Muscle of back (tissue), 11 donors: ENCODE measurements around the gene PTPRJ. TPM values are rescaled to one million over a fixed set of nuclear protein-coding genes. Genes with fewer than 3 reads are reported as not detected.

Experiments
- DNase-seq, 3 donors: peaks; one replicate each; pipeline versions ENCODE4 v3.0.0 to v3.0.0-alpha.2; 2013
- polyA plus RNA-seq, 10 donors: library from polyadenylated mRNA; unstranded; fragments of 120-200 nt; gene quantifications; one replicate each; pipeline ENCODE4 v1.2.1, GENCODE V29; 2013; ENCODE audit not compliant: insufficient read length in 10 of 10

Gene PTPRJ
- polyA plus RNA-seq, 10 donors = 2.8 to 5.3 (median 3.7) TPM

DNA sequence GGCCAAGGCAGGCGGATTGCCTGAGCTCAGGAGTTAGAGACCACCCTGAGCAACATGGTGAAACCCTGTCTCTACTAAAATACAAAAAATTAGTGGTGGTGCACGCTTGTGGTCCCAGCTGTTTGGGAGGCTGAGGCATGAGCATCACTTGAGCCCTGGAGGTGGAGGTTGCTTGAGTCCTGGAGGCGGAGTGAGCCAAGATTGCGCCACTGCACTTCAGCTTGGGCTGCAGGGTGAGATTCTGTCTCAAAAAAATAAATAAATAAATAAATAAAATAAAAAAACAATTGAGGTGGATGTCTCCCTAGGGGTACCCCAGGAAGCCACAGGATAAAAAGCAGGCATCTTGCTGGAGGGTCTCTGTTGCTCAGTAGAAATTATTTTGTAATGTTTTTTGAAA, 14.1 kb downstream of the PTPRJ start:
- DNase-seq = no peak

GRCh38 chr11:47995360-47995769, 15.0 kb downstream of the PTPRJ start:
- DNase-seq = no peak

DNA sequence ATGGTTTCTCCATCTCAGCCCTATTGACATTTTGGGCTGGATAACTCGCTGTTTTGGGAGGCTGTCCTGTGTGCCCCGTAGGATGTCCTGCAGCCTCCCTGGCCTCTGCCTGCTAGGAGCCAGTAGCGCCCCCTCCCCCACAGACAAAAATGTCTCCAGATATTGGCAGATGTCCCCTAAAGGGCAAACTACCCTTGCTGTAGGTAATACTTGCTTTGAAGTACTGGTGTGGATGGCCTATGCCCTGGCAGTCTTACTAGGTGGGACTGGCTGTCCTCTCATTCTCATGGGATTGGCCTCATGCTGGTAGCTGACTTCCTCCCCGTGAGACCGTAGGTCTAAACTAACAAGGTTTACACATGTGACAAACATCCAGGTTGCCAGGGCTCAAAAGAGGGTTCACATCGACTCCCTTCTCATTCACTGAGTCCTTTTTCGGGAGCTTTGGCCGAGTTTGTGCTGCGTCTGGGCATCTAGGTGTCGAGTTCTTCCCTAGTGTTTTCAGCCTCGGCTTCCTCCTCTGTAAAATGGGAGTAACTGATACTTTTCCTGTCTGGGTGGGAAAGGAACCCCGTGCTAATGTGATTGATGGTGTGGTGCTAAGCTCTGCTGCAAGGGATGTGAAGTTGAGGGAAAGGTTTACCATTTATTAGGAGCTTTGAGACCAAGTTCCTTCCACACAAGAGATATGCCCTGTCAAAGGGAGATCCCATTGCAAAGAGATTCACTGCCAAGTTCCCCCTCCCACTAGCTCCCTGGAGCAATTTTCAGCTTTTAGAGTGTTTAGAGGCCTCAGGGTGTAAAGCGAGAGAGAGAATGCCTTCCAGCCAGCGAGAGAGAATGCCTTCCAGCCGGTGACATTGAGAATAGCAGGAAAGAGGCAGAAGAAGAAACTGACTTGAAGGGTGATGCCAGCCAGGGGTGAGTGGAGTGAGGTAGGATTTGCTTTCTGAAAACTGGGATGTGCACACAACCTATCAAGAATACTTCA, 17.0 kb downstream of the PTPRJ start:
- no peak for DNase-seq

GRCh38 chr11:47998345-47998732, 18.0 kb downstream of the PTPRJ start:
- no peak for DNase-seq

- DNase-seq = no peak
Measured at GRCh38 chr11:47998733-47999359, 18.5 kb downstream of the PTPRJ start.

- no peak for DNase-seq
Measured at GRCh38 chr11:48000432-48000831, 20.1 kb downstream of the PTPRJ start.

DNA sequence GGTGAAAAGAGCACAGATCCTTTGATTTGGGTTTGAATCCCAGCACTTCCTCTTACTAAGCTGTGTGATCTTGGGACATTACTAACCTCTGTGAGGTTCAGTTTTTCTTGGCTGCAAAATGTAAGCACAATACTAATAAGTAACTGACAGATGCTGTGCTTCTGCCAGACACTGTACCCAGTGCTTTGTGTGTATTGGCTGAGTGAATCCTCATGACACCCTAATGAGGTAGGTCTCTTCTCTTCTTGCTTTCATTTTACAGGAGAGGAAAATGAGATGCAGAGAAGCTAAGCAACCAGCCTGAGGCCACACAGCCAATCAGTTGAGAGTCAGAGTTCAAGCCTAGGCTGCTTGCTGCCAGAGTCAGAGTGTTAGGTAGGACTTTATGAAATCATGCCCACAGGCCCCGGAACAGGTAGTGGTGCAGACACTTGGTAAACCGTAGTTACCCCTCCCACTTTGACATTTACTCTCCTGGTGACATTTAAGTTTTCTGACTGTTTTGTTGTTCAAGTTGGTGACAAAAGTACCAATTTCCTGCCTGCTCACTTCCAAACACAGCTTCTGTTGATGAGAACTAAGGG, 21.2 kb downstream of the PTPRJ start:
- DNase-seq = no peak

DNA sequence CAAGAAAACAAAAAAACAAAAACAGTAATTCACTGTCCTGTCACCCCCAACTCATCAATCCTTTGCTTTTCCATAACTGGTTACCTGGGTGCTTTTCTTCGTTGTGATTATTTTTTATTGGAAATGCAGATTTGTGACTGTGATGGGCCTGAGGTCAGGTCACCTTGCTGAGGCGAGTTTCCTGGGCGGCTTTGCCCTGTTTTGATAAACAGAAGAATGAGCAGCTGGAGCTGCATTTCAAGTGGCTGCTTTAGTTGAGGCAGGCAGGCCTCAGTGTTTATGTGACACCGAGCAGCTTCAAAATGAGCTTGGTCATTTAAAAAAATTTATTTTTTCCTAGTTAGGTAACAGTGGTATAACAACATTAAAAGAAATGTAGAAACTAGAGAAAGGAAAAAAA, 22.2 kb downstream of the PTPRJ start:
- DNase-seq = no peak

DNA sequence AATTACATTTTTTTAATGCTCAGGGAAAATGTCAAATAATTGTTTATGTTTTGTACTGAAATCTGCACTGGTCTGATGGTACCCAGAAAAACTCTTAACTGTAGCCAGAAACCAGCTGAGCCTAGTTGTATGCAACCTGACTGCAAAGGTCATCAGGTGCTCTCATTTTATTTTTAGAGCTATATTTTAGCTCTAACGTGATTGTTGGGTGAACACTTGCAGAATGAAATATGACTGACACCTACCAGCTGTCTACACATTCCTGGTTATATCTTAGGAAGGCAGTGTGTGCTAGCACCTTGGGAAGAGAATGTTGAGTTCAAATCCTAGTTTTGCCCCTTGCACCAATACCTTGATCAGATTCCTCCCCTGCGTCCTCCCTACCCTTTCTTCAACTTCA, 23.6 kb downstream of the PTPRJ start:
- DNase-seq = no peak

DNA sequence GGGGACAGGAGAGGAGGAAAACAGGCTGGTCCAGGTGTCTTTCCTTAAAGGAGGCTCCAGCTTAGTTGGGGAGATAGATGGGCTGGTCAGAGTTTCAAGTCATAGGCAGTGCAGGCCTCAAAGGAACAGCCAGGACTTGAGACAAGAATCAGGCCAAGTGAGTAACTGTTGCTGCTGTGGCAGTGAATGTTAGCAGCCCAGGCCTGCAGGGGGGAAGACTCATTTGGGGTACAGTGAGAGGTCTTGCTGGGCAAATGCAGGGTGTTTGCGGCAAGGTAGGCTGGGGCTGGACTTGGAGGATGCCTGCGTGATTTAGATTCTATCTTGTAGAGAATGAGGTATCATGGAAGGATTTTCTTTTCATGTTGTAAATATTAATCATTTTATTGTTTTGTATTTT, 24.1 kb downstream of the PTPRJ start:
- no peak for DNase-seq

DNA sequence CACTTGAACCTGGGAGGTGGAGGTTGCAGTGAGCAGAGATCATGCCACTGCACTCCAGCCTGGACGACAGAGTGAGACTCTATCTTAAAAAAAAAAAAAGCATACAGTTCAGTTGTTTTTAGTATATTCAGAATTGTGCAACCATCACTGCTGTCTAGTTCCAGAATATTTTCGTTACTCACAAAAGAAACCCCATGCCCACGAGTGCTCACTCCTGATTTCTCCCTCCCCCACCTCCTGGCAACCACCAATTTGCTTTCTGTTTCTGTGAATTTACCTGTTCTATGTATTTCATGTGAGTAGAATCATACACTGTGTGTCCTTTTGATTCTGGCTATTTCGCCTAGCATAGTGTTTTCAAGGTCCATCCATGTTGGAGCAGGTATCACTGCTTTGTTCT, 24.8 kb downstream of the PTPRJ start:
- no peak for DNase-seq

DNA sequence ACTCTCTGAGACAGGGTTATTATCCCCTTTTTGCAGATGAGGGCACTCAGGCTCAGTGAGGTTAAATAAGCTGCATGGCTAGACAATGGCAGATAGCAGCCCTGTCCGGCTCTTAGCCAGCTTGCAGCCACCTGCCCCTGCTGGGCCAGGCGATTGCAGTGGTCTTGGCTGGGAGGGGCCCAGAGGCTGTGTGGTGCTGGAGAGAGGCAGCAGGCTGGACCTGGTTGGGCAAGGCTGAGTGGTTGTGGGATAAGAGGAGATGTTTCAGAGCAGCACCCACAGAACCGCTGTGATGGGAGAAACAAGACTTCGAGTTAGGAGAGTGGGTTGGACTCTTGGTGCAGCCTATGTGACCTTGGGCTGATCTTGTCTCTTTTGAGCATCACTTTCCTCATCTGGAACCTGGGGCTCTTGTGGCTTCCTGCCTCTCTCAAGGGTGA, 25.5 kb downstream of the PTPRJ start:
- no peak for DNase-seq

GRCh38 chr11:48006301-48006992, 26.1 kb downstream of the PTPRJ start:
- DNase-seq = no peak

DNA sequence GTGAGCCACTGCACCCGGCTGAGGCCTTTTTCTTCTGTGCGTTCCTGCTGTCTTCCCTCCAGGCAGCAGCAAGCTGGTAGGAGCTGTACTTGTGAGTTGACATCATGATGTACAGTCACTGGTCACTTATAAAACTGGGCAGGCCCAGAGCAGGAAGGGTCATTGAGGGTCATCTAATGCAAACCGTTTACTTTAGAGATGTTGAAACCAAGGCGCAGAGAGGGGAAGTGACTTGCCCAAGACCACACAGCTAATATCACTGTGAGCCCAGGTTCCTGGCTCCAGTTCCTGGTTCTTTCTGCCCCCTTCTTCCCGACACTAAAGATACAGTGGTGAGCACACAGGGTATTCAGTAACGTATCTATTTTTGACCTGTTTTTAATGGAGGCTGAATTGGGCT, 27.3 kb downstream of the PTPRJ start:
- no peak for DNase-seq

DNA sequence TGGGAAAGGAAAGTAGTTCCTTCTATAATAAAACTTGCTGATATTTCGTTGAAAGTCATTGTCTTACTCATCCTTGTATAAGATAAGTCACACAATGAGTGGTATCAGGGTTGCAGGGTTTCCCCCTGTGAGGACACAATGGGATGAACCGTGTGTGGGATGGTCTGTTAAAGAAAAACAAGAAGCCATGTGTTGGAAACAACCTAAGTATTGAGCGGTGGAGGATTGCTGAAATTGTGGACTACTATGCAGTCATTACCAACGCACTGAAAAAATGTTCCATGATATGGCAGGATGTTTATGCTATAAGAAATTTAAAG, 28.6 kb downstream of the PTPRJ start:
- DNase-seq = no peak

DNA sequence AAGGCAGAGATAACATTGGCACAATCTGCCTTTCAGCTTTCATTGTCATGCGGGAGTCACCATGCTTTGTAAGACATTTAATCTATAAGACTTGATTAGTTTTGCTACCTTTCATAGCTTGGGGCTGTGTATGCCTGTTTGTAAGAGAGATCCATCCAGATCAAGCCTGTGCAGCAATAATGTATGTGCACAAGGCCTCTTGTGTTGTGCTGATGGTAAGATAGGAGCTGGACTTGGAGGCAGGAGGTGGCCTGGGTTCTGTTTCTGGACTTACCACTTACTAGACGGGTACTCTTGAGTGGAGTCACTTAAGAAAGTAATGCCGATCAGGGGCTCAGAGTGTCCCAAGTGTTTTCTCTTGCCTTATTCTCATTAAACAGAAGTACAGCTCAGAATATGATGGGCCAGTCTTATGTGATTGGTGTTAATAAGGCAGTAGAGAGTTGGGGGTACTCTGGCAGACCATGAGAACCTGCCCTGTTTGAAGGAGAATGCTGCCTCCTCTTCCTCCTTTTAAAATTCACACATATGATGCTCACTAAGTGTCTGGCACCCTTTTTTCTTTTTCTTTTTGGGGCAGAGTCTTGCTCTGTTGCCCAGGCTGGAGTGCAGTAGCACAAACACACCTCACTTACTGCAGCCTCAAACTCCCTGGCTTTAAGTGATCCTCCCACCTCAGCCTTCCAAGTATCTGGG, 30.9 kb downstream of the PTPRJ start:
- DNase-seq = no peak

DNA sequence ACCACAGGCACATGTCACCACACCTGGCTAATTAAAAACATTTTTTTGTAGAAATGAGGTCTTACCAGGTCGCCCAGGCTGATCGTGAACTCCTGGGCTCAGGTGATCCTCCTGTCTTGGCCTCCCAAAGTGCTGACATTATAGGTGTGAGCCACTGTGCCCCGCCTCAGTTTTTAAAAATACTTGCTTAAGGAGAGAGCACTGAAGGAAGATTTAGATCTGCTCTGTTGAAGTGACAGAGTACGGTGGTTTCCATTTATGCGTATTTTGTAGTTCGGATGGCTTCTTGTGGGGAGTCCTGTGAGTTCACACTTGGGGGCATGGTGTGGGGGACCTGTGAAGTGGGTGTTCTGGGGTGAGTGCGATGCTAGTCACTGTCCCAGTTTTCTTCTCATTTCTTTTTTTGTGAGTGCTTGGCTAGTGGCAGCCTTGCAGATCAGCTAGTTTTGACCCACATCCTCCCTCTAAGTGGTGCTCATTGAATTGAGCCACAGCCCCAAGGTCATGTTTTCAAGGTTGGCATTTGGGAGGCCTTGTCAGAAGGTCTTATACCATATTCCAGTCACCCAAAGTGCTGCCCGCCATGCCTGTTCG, 31.5 kb downstream of the PTPRJ start:
- no peak for DNase-seq

GRCh38 chr11:48013269-48013901, 33.0 kb downstream of the PTPRJ start:
- no peak for DNase-seq

DNA sequence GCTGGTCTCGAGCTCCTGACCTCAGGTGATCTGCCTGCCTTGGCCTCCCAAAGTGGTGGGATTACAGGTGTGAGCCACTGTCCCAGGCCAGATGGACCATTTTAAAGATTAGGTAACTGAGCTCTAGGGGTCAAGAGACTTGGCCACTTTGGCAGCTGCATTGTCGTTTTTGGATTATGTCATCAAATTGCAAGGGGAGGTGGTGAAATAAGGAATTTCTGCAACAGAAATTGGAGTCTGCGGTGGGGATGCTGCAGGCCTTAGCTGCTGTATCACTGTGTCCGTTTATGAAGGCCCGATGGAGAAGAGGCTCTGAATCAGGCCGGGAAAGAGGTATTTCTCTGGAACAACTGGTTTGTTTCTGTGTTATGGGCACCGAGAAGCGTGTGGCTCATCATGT, 34.6 kb downstream of the PTPRJ start:
- DNase-seq = no peak

DNA sequence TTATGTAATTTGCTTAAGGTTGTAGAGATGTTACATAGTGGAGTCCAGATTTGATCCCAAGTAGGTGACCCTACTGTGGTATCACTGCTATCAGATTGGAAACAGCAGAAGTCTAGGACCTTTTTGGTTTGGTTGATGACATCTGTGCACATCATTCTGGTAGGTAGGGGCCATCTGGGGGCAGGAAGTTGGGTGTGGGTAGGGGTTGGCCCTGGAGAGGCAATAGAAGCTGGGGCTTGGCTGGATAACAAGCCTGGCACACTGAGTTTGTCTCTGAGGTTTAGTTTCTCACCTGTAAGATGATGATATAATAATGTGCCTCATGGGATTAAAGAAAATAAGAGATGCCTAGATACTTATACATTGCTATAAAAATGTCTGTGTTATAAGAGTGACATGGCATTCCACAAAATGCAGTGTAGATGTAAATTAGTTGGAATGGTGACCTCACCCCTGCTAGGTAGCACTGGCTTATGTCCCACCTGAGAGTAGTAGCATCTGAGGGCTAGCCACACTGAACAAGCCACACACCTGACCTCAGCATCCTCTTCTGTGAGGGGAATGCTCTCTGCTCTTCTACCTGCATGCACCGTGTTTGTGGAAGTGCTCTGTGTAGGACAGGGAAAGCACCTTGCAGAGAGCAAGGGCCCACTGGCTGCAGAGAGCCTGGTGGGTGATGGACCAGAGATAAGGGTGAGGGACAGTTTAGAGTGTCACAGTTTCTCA, 36.9 kb downstream of the PTPRJ start:
- no peak for DNase-seq
